AML-193 (cell line): Measurements from ENCODE around the gene ZNF534.
"Not testable (repeated sequence)": the region's sequence is repeated elsewhere in the genome, so short reads cannot be mapped to it uniquely, and the experiment has no call there.

Source experiments
- DNase-seq, 2 experiments: peaks; one replicate each; lab custom pipeline; 2025; lab: John Stamatoyannopoulos, UW

The ZNF534 gene

DNA sequence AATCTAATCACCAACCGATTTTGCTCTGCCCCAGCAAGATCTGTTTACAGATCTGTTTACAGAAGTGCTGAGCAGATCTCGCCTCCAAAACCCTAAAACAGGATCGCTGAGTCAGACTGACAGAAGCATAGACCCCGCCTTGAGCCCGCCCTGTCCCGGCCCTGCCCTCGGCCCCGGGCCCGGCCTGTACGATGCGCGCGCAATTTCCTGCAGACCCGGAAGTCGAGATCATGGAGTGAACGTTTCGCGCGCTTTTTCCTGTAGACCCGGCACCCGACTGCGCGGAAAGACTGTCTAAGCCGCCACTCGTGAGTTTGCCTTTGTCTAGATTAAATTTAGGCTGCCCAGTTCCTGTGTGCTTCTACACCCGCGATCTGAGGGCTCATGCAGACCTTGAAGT, at the start of gene ZNF534:
ZNF534 (plus strand) TSS at position 212 of the 400 bp plus-strand sequence. CDS start 2,327 bp downstream, outside the sequence.
- no peak for DNase-seq

DNA sequence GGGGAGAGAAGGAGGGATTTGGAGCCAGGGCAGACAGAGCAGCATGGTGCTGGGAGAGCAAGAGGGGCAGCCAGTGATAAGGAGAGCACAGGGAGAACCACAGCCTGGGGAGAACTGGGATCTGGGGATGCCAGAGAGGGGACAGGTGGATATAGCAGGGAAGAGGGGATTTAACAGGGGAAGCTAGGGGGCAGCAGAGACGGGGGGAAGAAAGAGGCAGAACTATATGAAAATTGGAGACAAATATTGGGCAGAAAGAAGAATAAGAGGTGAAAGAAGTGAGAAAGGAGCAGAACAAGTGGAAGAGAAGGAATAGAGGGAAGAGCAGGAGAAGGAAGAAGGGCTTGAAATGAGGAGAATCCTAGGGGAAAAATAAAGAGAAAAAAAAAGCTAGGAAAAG, 37.8 kb upstream of the ZNF534 start:
- DNase-seq = peak; percentile 1 to 2

DNA sequence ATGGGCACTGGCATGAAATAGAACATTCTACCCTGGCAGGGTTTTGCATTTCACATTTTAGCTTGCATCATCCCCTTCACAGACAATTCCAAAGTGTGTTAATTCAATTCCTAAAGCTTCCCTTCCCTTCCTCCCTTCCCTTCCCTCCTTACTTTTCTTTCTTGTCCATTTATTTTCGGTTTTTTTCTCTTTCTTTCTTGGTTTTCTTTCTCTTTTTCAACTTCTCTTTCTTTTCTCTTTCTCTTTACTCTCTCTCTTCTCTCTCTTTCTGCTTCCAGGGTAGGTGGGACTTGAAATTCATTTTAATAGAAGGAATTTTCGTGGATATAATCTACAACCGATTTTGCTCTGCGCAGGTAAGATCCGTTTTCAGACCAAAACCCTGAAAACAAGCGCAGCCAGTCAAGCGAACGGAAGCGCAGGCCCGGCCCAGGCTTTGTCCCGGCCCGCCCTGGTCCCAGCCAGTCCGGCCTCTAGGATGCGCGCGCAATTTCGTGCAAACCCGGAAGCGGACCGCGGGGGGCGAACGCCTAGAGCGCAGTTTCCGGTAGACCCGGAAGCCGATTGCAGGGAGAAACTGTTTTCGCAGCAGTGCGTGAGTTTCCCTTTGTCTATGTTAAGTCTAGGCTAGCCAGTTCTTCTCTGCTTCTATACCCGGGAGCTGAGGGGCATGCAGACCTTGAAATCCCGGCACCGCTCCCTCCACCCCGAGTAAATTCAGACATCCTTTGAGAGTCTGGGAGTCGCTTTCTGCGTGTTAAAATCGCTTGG, 31.5 kb upstream of the ZNF534 start, which contains the start of gene ZNF528:
ZNF528 (plus strand) TSS at position 540 of the 771 bp plus-strand sequence. CDS start 4,165 bp downstream, outside the sequence.
- peak; percentile 52 to 63 for DNase-seq

DNA sequence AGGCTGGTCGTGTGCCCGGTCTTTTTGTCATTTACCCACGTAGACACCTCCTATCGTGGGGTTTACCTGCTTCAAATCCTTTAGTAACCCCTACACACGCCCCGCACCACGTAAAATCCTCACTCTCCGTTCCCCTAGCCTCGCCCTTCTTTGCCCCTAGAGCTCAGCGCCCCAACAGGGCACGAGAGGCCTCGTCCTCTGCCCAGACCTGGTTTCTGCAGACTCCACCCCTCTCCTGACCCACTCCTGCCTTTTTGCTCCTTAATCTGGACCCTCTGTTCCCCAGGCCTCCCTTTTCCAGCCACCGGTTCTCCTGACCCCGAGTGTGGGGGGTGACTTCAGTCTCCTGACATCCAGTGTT, 30.9 kb upstream of the ZNF534 start:
- DNase-seq = peak; percentile 0 to 21

DNA sequence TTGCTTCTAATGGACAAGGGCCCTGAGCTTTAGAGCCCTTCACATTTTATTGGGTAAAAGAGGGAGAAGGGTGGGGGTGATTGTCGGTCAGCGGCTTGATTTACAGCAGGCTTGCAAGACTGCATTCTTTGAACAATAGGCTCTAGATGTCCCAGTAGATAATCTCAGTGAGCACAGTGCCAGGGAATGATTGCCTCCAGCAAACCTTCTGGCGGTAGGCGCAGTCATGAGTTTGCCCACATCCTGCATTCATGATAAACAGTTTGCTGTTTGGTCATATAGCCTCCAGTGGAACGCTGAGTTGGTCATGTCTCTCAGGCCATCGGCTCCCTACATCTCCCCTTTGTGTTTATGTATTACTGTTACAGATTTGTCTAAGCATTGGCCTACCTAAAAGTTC, 18.7 kb upstream of the ZNF534 start:
- no peak for DNase-seq

DNA sequence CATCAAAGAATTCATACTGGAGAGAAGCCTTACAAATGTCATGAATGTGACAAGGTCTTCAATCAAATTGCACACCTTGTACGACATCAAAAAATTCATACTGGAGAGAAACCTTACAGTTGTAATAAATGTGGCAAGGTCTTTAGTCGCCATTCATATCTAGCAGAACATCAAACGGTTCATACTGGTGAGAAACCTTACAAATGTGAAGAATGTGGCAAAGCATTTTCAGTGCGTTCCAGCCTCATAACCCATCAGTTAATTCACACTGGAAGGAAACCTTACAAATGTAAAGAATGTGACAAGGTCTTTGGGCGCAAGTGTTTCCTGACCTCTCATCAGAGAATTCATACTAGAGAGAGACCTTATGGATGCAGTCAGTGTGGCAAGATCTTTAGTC, 13.2 kb upstream of the ZNF534 start:
- no peak for DNase-seq

DNA sequence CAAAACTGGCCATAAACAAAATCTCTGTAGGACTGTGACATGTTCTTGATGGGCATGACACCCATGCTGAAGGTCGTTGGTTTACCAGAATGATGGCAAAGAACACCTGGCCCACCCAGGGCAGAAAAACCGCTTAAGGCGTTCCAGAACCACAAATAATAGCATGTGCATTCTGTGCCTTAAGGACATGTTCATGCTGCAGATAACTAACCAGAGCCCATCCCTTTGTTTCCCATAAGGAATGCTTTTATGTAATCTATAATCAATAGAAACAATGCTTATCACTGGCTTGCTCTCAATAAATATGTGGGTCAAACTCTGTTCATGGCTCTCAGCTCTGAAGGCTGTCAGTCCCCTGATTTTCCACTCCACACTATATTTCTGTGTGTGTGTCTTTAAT, 13.2 kb downstream of the ZNF534 start:
- no peak for DNase-seq

DNA sequence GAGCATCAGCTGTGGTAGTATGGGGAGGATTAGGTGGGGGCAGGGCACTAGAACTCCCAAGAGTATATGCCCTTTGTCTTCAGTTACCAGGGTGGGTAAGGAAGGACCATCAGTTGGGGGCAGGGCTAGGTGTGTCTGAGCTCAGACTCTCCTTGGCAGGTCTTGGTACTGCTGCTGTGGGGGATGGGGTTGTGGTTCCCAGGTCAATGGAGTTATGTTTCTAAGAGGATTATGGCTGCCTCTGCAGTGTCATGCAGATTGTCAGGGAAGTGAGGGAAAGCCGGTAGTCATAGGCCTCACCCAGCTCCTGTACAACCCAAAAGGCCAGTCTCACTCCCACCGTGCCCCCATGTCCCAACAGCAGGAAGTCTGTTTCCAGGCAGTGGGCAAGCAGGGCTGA, 15.6 kb downstream of the ZNF534 start:
- no peak for DNase-seq

DNA sequence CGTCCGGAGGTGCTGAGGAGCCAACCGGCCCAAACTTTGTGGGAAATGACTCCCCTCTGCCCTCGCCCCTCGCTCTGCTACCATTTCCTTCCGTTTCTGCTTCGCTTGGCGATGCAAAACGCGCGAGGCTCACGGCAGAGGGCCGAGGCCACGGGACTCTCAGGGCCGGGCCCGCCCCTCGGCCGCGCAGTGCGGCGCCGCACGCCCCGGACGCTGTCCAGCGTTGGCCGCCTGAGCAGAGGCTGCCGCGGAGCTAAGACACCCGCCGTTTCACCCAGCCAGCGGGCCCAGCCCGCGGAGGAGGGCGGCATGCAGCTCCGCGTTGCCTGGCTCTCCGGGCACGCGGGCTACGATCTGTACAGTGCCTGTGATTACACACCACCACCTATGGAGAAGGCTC, 22.3 kb downstream of the ZNF534 start:
- no peak for DNase-seq

DNA sequence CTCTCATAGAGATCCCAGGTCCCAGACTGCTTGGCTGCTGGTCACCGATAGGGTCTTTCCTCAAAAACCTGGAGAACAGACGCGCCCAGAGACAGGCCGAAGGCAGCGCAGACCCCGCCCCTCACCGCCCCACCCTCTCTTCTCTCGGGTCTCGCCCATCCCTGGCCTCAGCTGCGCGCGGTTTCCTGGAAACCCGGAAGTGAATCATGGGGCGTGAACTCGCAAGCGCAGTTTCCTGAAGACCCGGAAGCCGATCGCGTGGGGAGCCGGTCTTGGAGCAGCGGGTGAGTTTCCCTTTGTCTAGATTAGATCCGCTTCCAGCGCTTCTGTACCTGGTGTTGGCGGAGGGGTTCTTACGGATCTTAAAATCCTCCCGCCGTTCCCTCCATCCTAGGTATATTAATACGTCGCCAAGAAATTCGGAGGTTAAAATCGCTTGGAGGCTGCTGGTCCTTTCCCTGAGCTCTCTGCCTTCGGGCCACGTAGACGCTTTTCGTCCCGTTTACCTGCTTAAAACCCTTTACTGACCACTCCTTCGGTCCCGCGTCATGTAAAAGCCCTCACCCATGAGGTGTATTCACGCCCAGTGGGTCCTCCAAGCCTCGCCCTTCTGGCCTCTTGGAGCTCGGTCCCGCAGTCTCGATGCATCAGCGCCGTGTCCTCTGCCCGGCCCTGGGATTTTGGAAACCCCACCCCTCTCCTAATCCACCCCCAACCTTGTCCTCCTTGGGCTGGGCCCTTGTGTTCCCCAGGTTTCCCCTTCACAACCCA, 24.6 kb downstream of the ZNF534 start, which contains the start of gene ZNF578:
ZNF578 (plus strand) TSS at position 230 of the 771 bp plus-strand sequence. CDS start 48,293 bp downstream, outside the sequence.
- no peak for DNase-seq

DNA sequence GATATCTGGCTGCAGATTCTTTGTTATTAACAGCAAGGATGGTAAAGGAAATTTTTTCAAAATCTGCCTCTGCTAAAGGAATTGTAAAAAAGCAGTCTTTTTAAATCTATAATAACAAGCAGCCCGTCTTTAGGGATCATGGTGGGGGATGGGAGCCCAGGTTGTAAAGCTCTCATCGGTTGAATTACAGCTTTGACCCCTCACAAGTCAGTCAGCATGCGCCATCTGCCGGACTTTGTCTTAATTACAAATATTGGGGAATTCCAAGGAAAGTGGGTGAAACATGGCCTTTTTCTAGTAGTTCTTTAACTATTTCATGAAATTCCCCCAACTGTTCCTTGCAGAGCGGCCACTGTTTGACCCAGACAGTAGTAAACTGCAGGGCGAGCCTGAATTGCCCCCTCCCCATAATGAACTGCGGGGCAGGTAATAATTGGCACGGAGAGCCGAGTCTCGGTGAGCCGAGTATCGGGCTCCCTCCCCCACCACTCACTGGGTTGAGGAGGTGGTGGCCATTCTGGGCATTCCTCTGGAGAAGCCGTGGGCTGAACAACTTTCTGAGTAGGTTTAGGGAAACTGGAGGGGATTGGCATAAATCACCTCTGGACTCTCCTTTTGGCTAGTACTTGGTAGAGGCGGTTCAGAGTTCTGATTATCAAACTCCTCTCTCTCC, 36.0 kb downstream of the ZNF534 start:
- peak; percentile 9 to 20 for DNase-seq

DNA sequence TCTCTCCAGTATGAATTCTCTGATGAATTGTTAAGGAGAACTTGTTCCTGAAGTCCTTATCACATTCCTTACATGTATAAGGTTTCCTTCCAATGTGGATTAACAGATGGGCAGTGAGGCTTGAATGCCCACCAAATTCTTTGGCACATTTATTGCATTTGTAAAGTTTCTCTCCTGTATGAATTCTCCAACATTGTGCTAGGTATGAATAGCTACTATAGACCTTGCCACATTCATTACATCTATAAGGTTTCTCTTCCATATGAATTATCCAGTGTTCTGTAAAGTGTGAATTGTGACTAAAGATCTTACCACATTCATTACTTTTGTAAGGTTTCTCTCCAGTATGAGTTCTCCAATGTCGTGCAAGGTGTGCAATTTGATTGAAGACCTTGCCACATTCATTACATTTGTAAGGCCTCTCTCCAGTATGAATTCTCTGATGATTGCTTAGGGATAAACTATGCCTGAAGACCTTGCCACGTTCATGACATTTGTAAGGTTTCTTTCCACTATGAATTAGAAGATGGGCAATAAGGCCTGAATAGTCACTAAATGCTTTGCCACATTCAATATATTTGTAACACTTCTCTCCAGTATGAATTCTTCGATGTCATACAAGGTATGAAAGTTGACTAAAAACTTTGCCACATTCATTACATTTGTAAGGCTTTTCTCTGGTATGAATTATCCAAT, 44.9 kb downstream of the ZNF534 start:
- no peak for DNase-seq

DNA sequence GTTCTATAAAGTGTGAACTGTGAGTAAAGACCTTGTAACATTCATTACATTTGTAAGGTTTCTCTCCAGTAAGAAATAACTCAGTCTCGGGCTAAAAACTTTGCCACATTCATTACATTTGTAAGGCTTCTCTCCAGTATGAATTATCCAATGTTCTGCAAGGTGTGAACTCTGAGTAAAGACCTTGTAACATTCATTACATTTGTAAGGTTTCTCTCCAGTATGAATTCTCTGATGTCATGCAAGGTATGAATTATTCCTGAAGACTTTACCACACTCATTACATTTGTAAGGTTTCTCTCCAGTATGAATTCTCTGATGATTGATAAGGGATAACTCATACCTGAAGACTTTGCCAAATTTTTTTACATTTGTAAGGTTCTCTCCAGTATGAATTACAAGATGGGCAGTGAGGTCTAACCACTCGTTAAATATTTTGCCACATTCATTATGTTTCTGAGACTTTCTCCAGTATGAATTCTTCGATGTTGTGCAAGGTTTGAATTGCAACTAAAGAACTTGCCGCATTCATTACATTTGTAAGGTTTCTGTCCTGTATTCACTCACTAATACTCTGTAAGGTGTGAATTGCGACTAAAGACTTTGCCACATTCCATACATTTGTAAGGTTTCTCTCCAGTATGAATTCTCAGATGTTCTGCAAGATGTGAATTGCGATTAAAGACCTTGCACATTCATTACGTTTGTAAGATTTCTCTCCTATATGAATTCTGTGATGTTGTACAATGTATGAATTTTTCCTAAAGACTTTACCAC, 45.6 kb downstream of the ZNF534 start:
- DNase-seq = no peak

DNA sequence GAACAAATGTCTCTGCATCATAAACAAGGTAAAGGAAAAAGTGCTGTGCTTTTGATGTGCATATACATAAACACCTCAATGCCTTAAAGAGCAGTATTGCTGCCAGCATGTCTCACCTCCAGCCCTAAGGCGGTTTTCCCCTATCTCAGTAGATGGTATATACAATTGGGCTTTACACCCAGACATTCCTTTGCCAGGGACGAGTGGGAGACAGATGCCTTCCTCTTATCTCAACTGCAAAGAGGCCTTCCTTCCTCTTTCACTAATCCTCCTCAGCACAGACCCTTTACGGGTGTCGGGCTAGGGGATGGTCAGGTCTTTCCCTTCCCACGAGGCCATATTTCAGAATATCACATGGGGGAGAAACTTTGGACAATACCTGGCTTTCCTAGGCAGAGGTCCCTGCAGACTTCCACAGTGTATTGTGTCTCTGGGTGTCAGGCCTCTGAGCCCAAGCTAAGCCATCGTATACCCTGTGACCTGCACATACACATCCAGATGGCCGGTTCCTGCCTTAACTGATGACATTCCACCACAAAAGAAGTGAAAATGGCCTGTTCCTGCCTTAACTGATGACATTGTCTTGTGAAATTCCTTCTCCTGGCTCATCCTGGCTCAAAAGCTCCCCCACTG, 55.3 kb downstream of the ZNF534 start:
- DNase-seq = not testable (repeated sequence)

DNA sequence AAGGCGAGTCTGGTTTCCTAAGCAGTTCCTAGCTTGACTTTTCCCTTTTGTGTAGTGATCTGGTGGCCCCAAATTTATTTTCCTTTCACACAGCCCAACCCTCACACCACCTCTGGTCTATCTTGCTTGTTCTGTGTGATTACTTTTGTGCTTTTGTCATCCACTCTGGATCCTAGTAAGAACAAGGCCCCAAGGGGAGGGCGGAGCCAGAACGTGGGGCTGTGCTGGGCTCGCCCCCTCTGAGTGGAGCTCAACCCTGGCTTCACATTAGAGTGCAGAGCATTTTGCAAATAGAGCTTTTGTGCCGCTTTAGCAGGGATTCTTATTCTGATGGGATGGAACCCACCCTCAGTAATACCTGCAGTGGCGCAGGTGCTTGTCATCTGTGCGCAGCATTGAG, 56.1 kb downstream of the ZNF534 start:
- not testable (repeated sequence) for DNase-seq

DNA sequence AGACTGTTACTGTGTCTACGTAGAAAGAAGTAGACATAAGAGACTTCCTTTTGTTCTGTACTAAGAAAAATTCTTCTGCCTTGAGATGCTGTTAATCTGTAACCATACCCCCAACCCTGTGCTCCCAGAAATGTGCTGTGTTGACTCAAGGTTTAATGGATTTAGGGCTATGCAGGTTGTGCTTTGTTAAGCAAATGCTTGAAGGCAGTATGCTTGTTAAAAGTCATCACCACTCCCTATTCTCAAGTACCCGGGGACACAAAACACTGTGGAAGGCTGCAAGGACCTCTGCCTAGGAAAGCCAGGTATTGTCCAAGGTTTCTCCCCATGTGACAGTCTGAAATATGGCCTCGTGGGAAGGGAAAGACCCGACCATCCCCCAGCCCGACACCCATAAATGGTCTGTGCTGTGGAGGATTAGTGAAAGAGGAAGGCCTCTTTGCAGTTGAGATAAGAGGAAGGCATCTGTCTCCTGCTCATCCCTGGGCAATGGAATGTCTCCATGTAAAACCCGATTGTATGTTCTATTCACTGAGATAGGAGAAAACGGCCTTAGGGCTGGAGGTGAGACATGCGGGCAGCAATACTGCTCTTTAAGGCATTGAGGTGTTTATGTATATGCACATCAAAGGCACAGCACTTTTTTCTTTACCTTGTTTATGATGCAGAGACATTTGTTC, 56.8 kb downstream of the ZNF534 start:
- not testable (repeated sequence) for DNase-seq

DNA sequence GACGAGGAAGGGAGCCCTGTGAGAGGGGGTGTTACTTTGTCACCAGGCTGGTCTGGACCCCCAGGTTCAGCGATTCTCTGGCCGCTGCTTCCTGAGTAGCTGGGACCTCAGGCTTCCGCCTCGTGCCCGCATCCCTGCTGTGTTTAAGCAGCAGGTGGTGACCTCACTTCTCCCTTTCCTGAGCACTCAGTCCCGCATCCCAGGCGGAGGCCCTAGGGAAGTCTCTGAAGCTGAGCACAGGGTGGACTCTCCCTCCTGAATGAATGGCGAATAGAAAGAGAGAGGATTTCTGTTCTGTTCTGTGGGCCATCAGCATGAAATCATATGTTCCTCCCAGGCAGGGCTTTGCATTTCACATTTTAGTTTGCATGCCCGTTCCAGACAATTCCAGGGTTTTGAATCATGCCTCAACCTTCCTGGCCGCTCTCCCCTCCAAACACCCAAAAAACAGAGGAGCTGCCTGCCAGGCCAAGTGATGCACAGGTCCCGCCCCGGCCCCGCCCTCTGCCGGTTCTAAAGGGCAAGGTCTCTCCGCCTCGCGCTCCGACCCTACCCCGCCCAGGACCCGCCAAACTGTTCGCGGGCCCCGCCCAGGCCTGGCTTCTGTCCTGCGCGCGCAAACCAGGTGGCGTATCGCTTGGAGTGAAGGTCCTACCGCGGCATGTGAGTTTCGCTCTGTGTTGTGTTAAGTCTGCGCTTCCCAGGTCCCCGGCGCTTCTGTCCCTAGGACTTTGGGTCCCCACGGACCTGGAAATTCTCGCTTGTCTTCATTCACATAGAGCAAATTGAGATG, 63.4 kb downstream of the ZNF534 start:
- DNase-seq = peak; percentile 35 to 65

DNA sequence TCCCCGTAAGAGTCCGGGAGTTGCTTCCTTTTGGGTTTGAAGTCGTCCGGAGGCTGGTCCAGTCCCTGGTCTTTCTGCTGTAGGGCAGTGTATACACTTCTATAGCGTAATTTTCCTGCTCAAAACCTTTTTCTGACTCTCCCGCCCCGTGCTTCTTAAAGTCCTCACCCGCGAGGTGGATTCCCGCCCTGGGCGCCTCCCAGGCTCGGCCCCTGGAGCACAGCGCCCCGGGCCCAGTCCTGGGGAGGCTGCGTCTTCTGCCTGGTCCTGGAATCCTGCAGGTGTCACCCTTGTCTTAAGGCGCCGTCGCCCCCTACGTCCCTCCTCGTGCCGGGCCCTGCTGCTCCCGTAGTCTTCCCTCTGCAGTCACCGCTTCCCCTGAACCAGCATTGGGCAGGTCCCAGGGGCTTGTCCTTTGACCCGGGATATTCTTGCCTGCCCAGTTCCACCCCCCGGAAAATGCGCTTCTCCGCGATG, 64.1 kb downstream of the ZNF534 start:
- DNase-seq = peak; percentile 16 to 45

DNA sequence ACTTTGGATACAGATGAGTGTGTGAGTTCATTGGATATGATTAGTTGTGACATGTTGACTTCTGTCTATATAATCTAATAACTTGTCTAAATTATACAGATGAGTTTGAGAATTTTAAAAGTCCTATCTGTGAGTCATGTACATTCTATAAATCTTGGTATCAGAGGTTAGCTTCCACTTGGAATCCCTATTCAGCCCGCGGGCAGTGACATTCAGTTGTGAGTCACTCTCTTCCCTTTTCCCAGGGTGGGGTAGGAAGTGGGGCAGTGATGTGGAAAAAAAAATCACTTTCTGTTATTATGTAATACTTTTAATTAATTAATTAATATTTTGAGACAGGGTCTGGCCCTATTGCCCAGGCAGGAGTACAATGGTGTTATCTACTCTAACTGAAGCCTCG, 65.6 kb downstream of the ZNF534 start:
- DNase-seq = no peak
